Measurements from ENCODE around the gene RREB1. TPM values are rescaled to one million over a fixed set of nuclear protein-coding genes. Genes with fewer than 3 reads are reported as not detected.

The RREB1 gene
- total RNA-seq, 4 donors from 2014 or later, result 40.8 to 68.6 (median 54.4) TPM

DNA sequence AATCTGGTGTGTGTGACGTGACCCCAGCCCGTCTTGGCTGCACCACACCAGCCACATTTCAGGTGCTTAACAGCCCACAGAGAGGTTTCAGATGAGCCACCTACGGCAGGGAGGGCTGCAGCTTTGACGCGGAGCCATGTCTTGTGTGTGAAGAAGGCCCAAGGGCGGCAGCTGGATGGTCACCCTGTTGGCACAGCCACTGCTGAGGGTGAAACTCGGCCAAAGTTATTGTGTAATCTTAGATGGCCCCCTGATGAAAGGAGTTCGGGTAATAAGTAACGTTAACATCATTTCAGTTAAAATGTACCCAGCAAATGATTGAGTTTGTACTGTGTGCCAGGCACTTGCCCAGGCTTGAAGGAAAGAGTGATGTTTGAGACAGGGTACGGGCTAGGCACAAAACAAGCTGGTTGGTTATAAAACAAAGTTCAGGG lies 108.1 kb downstream of the RREB1 start:
- no peak for TF ChIP-seq CTCF (IDR thresholded peaks at IDR 0.05)
- TF ChIP-seq POLR2A (IDR thresholded peaks at IDR 0.05), result no peak
- H3K4me3 ChIP-seq (ENCODE audit: low read depth, poor library complexity, severe bottlenecking), result no peak overlapping the region
- WGBS, 2 donors, result 66 to 69% methylated on average over 10 of the region's 10 CpGs
- intact Hi-C loops (cut with DNase I; ENCODE audit: low total_unique reads), result no loop called here
- no peak for DNase-seq (ENCODE audit: low spot score in 2 of 2)

GRCh38 chr6:7216941-7217621 lies 109.3 kb downstream of the RREB1 start:
- H3K4me3 ChIP-seq (ENCODE audit: low read depth, poor library complexity, severe bottlenecking), result no peak overlapping the region
- DNase-seq (ENCODE audit: low spot score in 2 of 2), result peak in 1 of 2 donors; percentile 86
- TF ChIP-seq POLR2A (IDR thresholded peaks at IDR 0.05) (no peak), CTCF (IDR thresholded peaks at IDR 0.05) (no peak)
- 56 to 58% methylated on average over 17 of the region's 17 CpGs for WGBS, 2 donors
- intact Hi-C loops (cut with DNase I; ENCODE audit: low total_unique reads), result loop anchor here (1.0 kb wide), 1 partner anchor 24 kb away; no protein-coding TSS in a partner anchor

DNA sequence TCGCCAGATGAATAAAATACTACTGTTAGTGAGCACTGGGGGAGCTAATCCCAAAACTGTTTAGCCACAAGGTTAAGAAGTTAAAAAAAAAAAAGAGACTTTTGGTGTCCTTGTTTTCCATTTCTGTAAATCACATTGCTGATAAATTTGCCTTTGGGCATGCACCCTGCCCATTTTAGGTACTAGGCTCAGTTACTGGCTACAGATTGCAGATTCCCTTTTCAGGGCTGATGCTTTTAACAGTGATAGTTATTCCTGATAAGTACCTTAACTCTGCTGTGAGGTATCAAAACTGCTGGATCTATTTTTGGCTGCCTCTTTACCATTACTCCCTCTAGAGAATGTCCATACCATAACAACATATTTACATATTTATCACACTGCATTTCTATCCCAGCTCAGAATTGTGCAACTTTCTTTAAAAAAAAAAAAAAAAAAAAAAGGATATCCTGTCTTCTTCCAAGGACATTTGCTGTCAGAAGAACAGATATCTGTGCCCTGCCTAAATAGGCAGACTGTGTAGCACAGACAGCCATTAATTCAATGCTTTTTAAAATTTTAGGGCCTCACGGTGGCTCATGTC lies 110.7 kb downstream of the RREB1 start:
- TF ChIP-seq CTCF (IDR thresholded peaks at IDR 0.05) (no peak), POLR2A (IDR thresholded peaks at IDR 0.05) (no peak)
- DNase-seq (ENCODE audit: low spot score in 2 of 2), result no peak
- H3K4me3 ChIP-seq (ENCODE audit: low read depth, poor library complexity, severe bottlenecking), result no peak overlapping the region
- 87% methylated on average over 2 of the region's 2 CpGs for WGBS, 2 donors
- intact Hi-C loops (cut with DNase I; ENCODE audit: low total_unique reads), result no loop called here

GRCh38 chr6:7219310-7219709 lies 111.5 kb downstream of the RREB1 start:
- WGBS, 2 donors, result 64 to 69% methylated on average over 6 of the region's 6 CpGs
- intact Hi-C loops (cut with DNase I; ENCODE audit: low total_unique reads), result no loop called here
- TF ChIP-seq POLR2A (IDR thresholded peaks at IDR 0.05) (no peak), CTCF (IDR thresholded peaks at IDR 0.05) (no peak)
- peak in 1 of 2 donors; percentile 79 for DNase-seq (ENCODE audit: low spot score in 2 of 2)
- H3K4me3 ChIP-seq (ENCODE audit: low read depth, poor library complexity, severe bottlenecking), result no peak overlapping the region

DNA sequence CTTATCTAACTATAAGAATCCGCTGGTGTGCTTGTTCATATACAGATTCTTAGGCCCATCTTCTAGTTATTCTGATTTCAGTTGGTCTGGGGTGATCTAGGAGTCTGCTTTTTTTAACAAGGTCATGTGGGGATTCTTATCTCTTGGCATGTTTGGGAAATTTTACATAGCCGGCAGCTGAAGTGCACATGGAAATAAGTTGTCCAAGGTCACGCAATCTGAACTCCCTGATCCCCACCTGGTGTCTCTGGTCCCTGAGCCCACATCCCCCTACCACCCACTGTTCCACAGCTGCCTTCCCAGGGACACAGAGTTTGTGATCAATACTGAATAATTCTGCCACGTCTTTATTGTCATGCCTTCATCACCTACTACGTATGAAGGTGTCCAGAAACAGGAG lies 114.4 kb downstream of the RREB1 start:
- DNase-seq (ENCODE audit: low spot score in 2 of 2), result peak in 1 of 2 donors; percentile 53
- no peak for TF ChIP-seq POLR2A (IDR thresholded peaks at IDR 0.05)
- TF ChIP-seq CTCF (IDR thresholded peaks at IDR 0.05), result no peak
- 88 to 89% methylated on average over 5 of the region's 5 CpGs for WGBS, 2 donors
- H3K4me3 ChIP-seq (ENCODE audit: low read depth, poor library complexity, severe bottlenecking), result no peak overlapping the region
- intact Hi-C loops (cut with DNase I; ENCODE audit: low total_unique reads), result no loop called here

Measured in lower leg skin (tissue), 4 donors.